H1 (cell line): ENCODE measurements around the gene REPS1. TPM values are rescaled to one million over a fixed set of nuclear protein-coding genes. Genes with fewer than 3 reads are reported as not detected.

Source experiments
- CTCF ChIA-PET: fragments of 300-600 bp; sonication (Branson Sonifier 250); formaldehyde crosslinking; loops from one replicate; lab custom pipeline; 2021; ENCODE audit not compliant: partially characterized antibody; lab: Charles Lee
- POLR2A ChIA-PET: fragments of 300-600 bp; sonication (Branson Sonifier 250); formaldehyde crosslinking; loops from one replicate; lab custom pipeline; 2021; ENCODE audit warnings: inconsistent platforms; ENCODE audit not compliant: partially characterized antibody; lab: Charles Lee
- DNase-seq, 2 experiments: peaks; one replicate each; pipeline versions ENCODE4 v3.0.0 to v3.0.0-alpha.2; 2010 to 2022; ENCODE audit warnings: low spot score in 2 of 2, low read depth in 1 of 2, mixed read lengths in 1 of 2
- FAIRE-seq: peaks from 2 replicates; lab custom pipeline; 2011; peaks lifted over from hg19 to GRCh38; lab: Jason Lieb, UNC
- H2AFZ ChIP-seq: 2 replicates; pipeline ENCODE4 v1.8.1; 2012; ENCODE audit warnings: low read length, inconsistent platforms
- H2AK5ac ChIP-seq: 2 replicates; pipeline ENCODE4 v1.6.1; 2013; ENCODE audit warnings: low read depth, low read length
- H2BK120ac ChIP-seq: replicated peaks from 2 replicates; pipeline ENCODE3; 2013; ENCODE audit warnings: low read depth, low read length, inconsistent platforms
- H2BK12ac ChIP-seq: 2 replicates; pipeline ENCODE4 v1.6.1; 2013; ENCODE audit warnings: low read depth, low read length
- H2BK15ac ChIP-seq: 2 replicates; pipeline ENCODE4 v1.6.1; 2013; ENCODE audit warnings: low read length
- H2BK20ac ChIP-seq: 2 replicates; pipeline ENCODE4 v1.6.1; 2013; ENCODE audit warnings: low read length
- H2BK5ac ChIP-seq: 2 replicates; pipeline ENCODE4 v1.6.1; 2013; ENCODE audit warnings: low read depth, low read length
- H3K14ac ChIP-seq: 2 replicates; pipeline ENCODE4 v1.6.1; 2013; ENCODE audit warnings: inconsistent platforms; ENCODE audit not compliant: insufficient read length
- H3K18ac ChIP-seq: 2 replicates; pipeline ENCODE4 v1.6.1; 2013; ENCODE audit warnings: low read length; ENCODE audit errors: extremely low read depth
- H3K23ac ChIP-seq: 2 replicates; pipeline ENCODE4 v1.6.1; 2013; ENCODE audit warnings: inconsistent platforms; ENCODE audit not compliant: insufficient read length
- H3K23me2 ChIP-seq: 2 replicates; pipeline ENCODE4 v1.6.1; 2013; ENCODE audit warnings: low read depth, low read length
- H3K27ac ChIP-seq: 2 replicates; pipeline ENCODE4 v1.6.1; 2011; ENCODE audit warnings: low read depth, low read length, inconsistent platforms
- H3K27me3 ChIP-seq, 4 experiments: replicated peaks in 1 of 4; 1 replicate in 1 of 4; 2 replicates in 3 of 4; pipeline versions ENCODE4 v1.6.1 to v1.8.1; 2011 to 2013; ENCODE audit warnings: low read length in 3 of 4, mild to moderate bottlenecking in 3 of 4, inconsistent platforms in 2 of 4, mixed read lengths in 2 of 4, moderate library complexity in 1 of 4; ENCODE audit not compliant: control insufficient read depth in 3 of 4, insufficient read depth in 3 of 4; ENCODE audit errors: extremely low read depth in 1 of 4
- H3K36me3 ChIP-seq, 4 experiments: 2 replicates each; pipeline versions ENCODE4 v1.6.1 to v1.8.1; 2011 to 2013; ENCODE audit warnings: mild to moderate bottlenecking in 4 of 4, low read length in 3 of 4, moderate library complexity in 2 of 4, control low read depth in 1 of 4, inconsistent platforms in 1 of 4; ENCODE audit not compliant: insufficient read depth in 4 of 4, control insufficient read depth in 2 of 4
- H3K4ac ChIP-seq: replicated peaks from 2 replicates; pipeline ENCODE3; 2013; ENCODE audit warnings: low read length, low read depth, mixed read lengths, inconsistent platforms; ENCODE audit not compliant: insufficient read length
- H3K4me1 ChIP-seq, 4 experiments: replicated peaks in 1 of 4; 1 replicate in 1 of 4; 2 replicates in 3 of 4; pipeline versions ENCODE4 v1.6.1 to v1.8.1; 2011 to 2013; ENCODE audit warnings: low read length in 3 of 4, inconsistent platforms in 2 of 4, mixed read lengths in 1 of 4; ENCODE audit not compliant: insufficient read depth in 4 of 4, control insufficient read depth in 3 of 4
- H3K4me2 ChIP-seq, 2 experiments: 2 replicates each; pipeline versions ENCODE4 v1.6.1 to v1.8.1; 2011 to 2013; ENCODE audit warnings: low read depth in 2 of 2, low read length in 2 of 2, control low read depth in 1 of 2, inconsistent platforms in 1 of 2, mild to moderate bottlenecking in 1 of 2; ENCODE audit not compliant: insufficient read depth in 1 of 2
- H3K4me3 ChIP-seq, 4 experiments: fragments of 200-600, 300-600 bp in 1 of 4; sonication (generic), shearing (Covaris generic), sonication (Bioruptor Twin) in 1 of 4; 2 replicates each; pipeline versions ENCODE4 v1.5.1 to v1.8.1; 2011 to 2016; ENCODE audit warnings: low read length in 4 of 4, low read depth in 3 of 4, control low read depth in 2 of 4, inconsistent platforms in 2 of 4, mild to moderate bottlenecking in 2 of 4, mixed read lengths in 1 of 4, moderate library complexity in 1 of 4; ENCODE audit not compliant: insufficient read depth in 2 of 4; ENCODE audit errors: extremely low read depth in 1 of 4
- H3K56ac ChIP-seq: replicated peaks from 2 replicates; pipeline ENCODE3; 2013; ENCODE audit warnings: low read depth, mild to moderate bottlenecking, mixed read lengths, low read length, inconsistent platforms; ENCODE audit not compliant: insufficient read length
- H3K79me1 ChIP-seq: 2 replicates; pipeline ENCODE4 v1.6.1; 2013; ENCODE audit warnings: low read depth, low read length, control low read depth
- H3K79me2 ChIP-seq, 2 experiments: 2 replicates each; pipeline versions ENCODE4 v1.6.1 to v1.8.1; 2012 to 2013; ENCODE audit warnings: low read length in 2 of 2, mild to moderate bottlenecking in 2 of 2, inconsistent platforms in 1 of 2; ENCODE audit not compliant: insufficient read depth in 2 of 2, control insufficient read depth in 1 of 2
- H3K9ac ChIP-seq, 4 experiments: replicated peaks in 1 of 4; 1 replicate in 1 of 4; 2 replicates in 3 of 4; pipeline versions ENCODE4 v1.6.1 to v1.8.1; 2011 to 2013; ENCODE audit warnings: low read depth in 3 of 4, low read length in 3 of 4, control low read depth in 2 of 4, mild to moderate bottlenecking in 2 of 4, moderate library complexity in 2 of 4, inconsistent platforms in 1 of 4; ENCODE audit errors: extremely low read depth in 1 of 4
- H3K9me3 ChIP-seq, 2 experiments: 2 replicates each; pipeline versions ENCODE4 v1.6.1 to v1.8.1; 2012 to 2013; ENCODE audit warnings: mild to moderate bottlenecking in 2 of 2, moderate library complexity in 2 of 2, control low read depth in 1 of 2, inconsistent platforms in 1 of 2, low read depth in 1 of 2, low read length in 1 of 2, mixed read lengths in 1 of 2; ENCODE audit not compliant: insufficient read depth in 2 of 2
- H4K20me1 ChIP-seq, 2 experiments: replicated peaks in 1 of 2; 2 replicates each; pipeline versions ENCODE3 to v1.8.1; 2011 to 2013; ENCODE audit warnings: inconsistent platforms in 2 of 2, low read length in 2 of 2, mild to moderate bottlenecking in 1 of 2; ENCODE audit not compliant: insufficient read depth in 2 of 2, control insufficient read depth in 1 of 2
- H4K5ac ChIP-seq: 2 replicates; pipeline ENCODE4 v1.6.1; 2013; ENCODE audit warnings: low read length, low read depth, mixed read lengths, inconsistent platforms; ENCODE audit not compliant: insufficient read length
- H4K8ac ChIP-seq: 2 replicates; pipeline ENCODE4 v1.8.0; 2013; ENCODE audit warnings: mild to moderate bottlenecking, moderate library complexity, low read length, inconsistent platforms; ENCODE audit not compliant: insufficient read depth; ENCODE audit errors: extremely low read depth
- H4K91ac ChIP-seq: replicated peaks from 2 replicates; pipeline ENCODE3; 2013; ENCODE audit warnings: low read length, mixed read lengths, inconsistent platforms; ENCODE audit not compliant: insufficient read length
- CBX8 ChIP-seq: fragments of 300-800, 300-1000 bp; sonication (generic); IDR thresholded peaks from 2 replicates; pipeline ENCODE4 v1.7.1; 2016; ENCODE audit warnings: low read depth, low read length, borderline replicate concordance
- CEBPB ChIP-seq: IDR thresholded peaks from 2 replicates; pipeline ENCODE4 v1.6.1; 2012; ENCODE audit warnings: low read depth, low read length
- E2F6 ChIP-seq: IDR thresholded peaks from 2 replicates; pipeline ENCODE4 v1.6.1; 2012; ENCODE audit warnings: inconsistent platforms
- POLR2AphosphoS5 ChIP-seq: IDR thresholded peaks from 2 replicates; pipeline ENCODE4 v1.6.1; 2011; ENCODE audit warnings: low read depth, low read length
- SAP30 ChIP-seq: fragments of 300-600 bp; sonication (generic); IDR thresholded peaks from 2 replicates; pipeline ENCODE4 v1.7.1; 2012; ENCODE audit warnings: low read length, moderate library complexity, mild to moderate bottlenecking, inconsistent platforms; ENCODE audit not compliant: insufficient read depth, insufficient replicate concordance
- WGBS, 2 experiments: shearing (Covaris generic) in 1 of 2; methylation state at CpG; one replicate each; pipeline versions ENCODE4 v1.1.6 to v1.1.7; 2013 to 2015; ENCODE audit warnings: low lambda C conversion rate in 2 of 2, mixed read lengths in 2 of 2, inconsistent platforms in 1 of 2, low coverage in 1 of 2, missing lambda C conversion rate in 1 of 2; ENCODE audit not compliant: insufficient replicate concordance in 2 of 2, insufficient coverage in 1 of 2, insufficient read length in 1 of 2; ENCODE audit errors: extremely low coverage in 1 of 2, missing lambda C conversion rate in 1 of 2; 5-methylcytosine and 5-hydroxymethylcytosine counted together
- polyA plus RNA-seq, 7 experiments: library from polyadenylated mRNA; depleted of rRNA in 3 of 7; stranded (reverse) in 5 of 7; unstranded in 2 of 7; fragments of >200 nt in 5 of 7; fragments of 200-250 nt in 2 of 7; gene quantifications; 1 replicate in 5 of 7; 2 replicates in 1 of 7; 4 replicates in 1 of 7; pipeline versions ENCODE4 v1.2.1 to v1.2.3, GENCODE V29; 2011 to 2013; ENCODE audit warnings: missing spikeins in 2 of 7, mixed read lengths in 2 of 7
- total RNA-seq: library from RNA; stranded (reverse); fragmentation: NEBNext Ultra II Directional; extraction: Animal tissue kit (Norgen Biotek cat#: 25700); gene quantifications from 2 replicates; pipeline ENCODE4 v1.2.1, GENCODE V29; 2021

The REPS1 gene
- total and polyA plus RNA-seq, 2 of the 8 experiments (the other 6 are each of a cell fraction or from before 2014, with no cell fraction given) = 52.1 to 68.9 TPM

DNA sequence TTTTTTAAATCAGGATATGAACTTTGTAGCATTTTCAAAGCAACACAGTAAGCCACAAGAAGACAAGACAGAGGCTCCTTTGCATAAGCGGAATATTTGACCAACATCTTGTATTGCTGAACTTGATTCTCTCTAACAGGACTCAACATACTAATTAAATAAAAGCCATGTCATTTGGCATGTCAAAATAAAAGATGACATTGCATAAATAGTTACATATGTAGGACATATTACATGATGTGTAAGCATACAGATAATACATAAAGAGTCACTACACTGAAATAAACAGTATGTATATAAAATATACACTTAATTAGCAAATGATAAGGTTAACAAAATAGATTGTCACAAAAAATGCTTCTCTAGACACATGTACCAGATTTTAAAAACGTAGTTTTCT, 62.2 kb downstream of the REPS1 start:
- 90% methylated on average over 2 of the region's 2 CpGs; no CpG with 5 or more reads in 1 of the 2 experiments for WGBS, 2 experiments

More for the DNA sequence above, 62.2 kb downstream of the REPS1 start:
- H3K9me3 ChIP-seq = no peaks in the 10 kb centered on the region
- H3K79me2 ChIP-seq = no peaks in the 10 kb centered on the region
- no peak overlapping the region for H4K91ac ChIP-seq
- no peak overlapping the region for H2BK20ac ChIP-seq
- no peak for DNase-seq
- no peak for TF ChIP-seq CBX8
- TF ChIP-seq E2F6 = no peak
- no peak for TF ChIP-seq CEBPB
- no peak for TF ChIP-seq SAP30
- no peak for TF ChIP-seq POLR2AphosphoS5
- TF ChIP-seq, all 59 proteins: peak for 0
- Histone ChIP-seq H3K23me2 (no peaks in the 10 kb centered on the region), H2BK120ac (no peak overlapping the region), H2AK5ac (no peak overlapping the region), H2BK5ac (no peak overlapping the region), H3K4me1 (no peaks in the 10 kb centered on the region), H3K27me3 (no peaks in the 10 kb centered on the region), H2AFZ (no peak overlapping the region), H2BK12ac (no peak overlapping the region), H4K5ac (no peak overlapping the region), H3K36me3 (peaks cover 0 to 23% (median 1%) of the 10 kb centered on the region in 4 experiments; a peak in 4 of 8 replicates), H4K8ac (no peak overlapping the region), H3K4ac (no peak overlapping the region), H3K56ac (no peak overlapping the region), H3K9ac (no peak overlapping the region), H3K79me1 (no peaks in the 10 kb centered on the region), H3K4me2 (no peak overlapping the region), H3K4me3 (no peak overlapping the region), H3K27ac (no peak overlapping the region), H4K20me1 (no peaks in the 10 kb centered on the region), H2BK15ac (no peak overlapping the region), H3K23ac (no peak overlapping the region), H3K18ac (no peak overlapping the region), H3K14ac (no peak overlapping the region)
- ChIA-PET CTCF (interaction anchor here (1.0 kb wide), 1 partner anchor 388 kb away, joined by 5 read pairs; no protein-coding TSS in a partner anchor), POLR2A (interaction anchor here (1.7 kb wide), 1 partner anchor 102 kb away, joined by 4 read pairs; no protein-coding TSS in a partner anchor)
- FAIRE-seq = no peak
